GM19193 (cell line): Measurements from ENCODE around the gene GPR137B.

Source experiments
- POLR2A ChIP-seq: IDR thresholded peaks from 4 replicates; pipeline ENCODE4 v1.6.1; 2011; ENCODE audit not compliant: insufficient read depth, insufficient read length; ENCODE audit errors: extremely low read depth

GPR137B gene

GRCh38 chr1:236242568-236242967 lies 100.2 kb downstream of the GPR137B start:
- no peak for TF ChIP-seq POLR2A

- no peak for TF ChIP-seq POLR2A
These were observed 104.9 kb downstream of the GPR137B start for GRCh38 chr1:236247286-236247685.

GRCh38 chr1:236251587-236251986 lies 109.2 kb downstream of the GPR137B start:
- TF ChIP-seq POLR2A, result no peak

GRCh38 chr1:236253119-236253518 lies 110.8 kb downstream of the GPR137B start:
- no peak for TF ChIP-seq POLR2A

- no peak for TF ChIP-seq POLR2A
These were observed 111.7 kb downstream of the GPR137B start for GRCh38 chr1:236253918-236254637.

GRCh38 chr1:236257216-236257615 lies 114.9 kb downstream of the GPR137B start:
- TF ChIP-seq POLR2A, result no peak

GRCh38 chr1:236258114-236258622 lies 115.8 kb downstream of the GPR137B start:
- no peak for TF ChIP-seq POLR2A
